HG03432 (cell line): ENCODE data around the gene MAP3K7.

Source experiments
- ATAC-seq: cut with Tn5 transposase; IDR thresholded peaks from one replicate; pipeline ENCODE4 v1.9.1; 2021; ENCODE audit warnings: mild to moderate bottlenecking, moderate library complexity; ENCODE audit not compliant: unreplicated experiment

The MAP3K7 gene

GRCh38 chr6:90485635-90486277 is 101.1 kb downstream of the MAP3K7 start:
- peak; percentile 58 for ATAC-seq

DNA sequence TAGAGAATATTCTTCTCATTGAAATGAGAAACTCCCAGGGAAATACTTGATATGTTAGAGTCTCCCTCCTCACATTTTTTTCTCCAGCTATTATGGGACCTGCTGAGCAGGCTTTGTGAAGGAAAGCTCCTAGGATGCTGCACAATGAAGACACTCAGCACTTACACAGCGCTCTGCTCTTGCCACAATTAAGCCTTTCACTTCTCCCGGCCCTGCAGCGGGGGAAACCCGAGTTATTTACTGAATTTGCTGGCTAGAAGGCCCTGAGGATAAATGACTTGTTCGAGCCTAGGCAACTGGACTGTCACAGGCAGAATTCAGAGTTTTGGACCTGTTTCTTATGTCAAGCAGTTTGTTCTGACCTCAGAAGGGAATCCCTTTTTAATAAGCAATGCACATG is 102.0 kb downstream of the MAP3K7 start:
- no peak for ATAC-seq

GRCh38 chr6:90484385-90484784 is 102.5 kb downstream of the MAP3K7 start:
- ATAC-seq: no peak

GRCh38 chr6:90483956-90484355 is 102.9 kb downstream of the MAP3K7 start:
- ATAC-seq: no peak

- ATAC-seq: no peak
These were observed 103.6 kb downstream of the MAP3K7 start for GRCh38 chr6:90483116-90483839.

- ATAC-seq: no peak
These were observed 106.2 kb downstream of the MAP3K7 start for GRCh38 chr6:90480666-90481065.

DNA sequence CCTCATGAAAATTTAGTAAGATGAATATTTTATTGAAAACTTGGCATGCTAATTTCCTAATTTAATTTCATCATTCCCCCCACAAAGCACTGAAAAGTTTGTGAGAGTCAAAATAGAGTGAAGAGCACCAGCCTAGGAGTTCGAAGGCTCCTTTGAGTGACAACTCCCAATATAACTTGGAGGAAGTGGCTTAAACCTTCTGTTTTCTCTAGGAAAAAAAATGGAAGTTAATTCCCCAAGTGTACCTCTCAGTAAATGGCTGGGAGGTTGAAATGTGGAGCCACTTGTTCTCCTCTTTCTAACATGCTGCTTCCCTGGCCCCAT is 107.3 kb downstream of the MAP3K7 start:
- no peak for ATAC-seq

DNA sequence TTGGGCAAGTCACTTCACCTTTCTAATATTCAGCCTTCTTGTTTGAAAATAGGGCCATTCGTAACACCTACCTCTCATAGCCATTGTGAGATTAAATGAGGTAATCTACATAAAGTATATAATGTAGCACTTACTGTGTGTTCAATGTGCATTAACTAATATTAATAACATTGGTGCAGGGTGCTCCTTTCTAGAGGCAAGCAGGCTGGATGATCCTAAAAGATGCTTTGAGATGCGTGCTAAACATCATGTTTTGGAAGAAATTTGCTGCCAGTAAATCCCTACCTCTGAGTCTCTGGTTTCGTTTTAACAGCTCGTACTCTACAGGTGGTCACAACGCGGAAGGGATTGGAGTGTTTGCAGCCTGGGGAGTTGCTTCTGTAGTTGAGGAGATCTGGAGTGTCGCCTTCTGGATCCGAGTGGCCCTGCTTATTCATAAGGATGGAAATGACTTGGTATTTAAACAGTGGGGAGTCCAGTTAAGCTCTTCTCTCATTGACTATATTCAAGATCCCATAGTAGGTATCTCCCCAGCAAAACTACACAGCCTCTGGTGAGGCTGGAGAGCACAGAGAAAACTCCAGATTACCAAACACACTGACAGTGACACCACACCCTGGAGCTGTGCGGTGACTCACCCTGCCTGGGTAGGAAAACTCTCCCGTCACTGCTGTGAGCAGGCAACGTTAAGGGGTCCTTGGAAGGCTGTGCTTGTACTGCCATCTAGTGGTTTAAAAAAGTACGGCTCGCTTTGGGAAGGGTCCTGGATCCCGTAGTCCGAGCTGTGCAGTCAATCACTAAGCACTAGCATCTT is 107.9 kb downstream of the MAP3K7 start:
- peak; percentile 89 for ATAC-seq

DNA sequence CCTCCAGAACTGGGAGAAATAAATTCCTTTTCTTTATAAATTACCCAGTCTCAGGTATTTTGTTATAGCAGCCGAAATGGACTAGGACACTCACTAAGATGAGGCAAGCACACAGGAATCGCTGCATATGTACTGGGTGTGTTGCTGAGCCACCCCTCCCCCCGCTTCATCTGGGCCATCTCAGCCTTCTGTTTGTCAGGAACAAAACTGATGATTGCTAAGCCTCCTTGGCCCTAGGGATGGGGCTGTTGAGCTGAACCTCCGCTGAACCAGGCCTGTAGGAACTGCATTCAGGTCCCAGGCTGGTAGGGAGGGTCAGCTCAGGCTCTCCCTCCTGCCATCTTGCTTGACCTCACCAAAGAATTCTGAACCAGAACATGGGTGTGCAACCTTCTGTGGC is 108.6 kb downstream of the MAP3K7 start:
- ATAC-seq: no peak

DNA sequence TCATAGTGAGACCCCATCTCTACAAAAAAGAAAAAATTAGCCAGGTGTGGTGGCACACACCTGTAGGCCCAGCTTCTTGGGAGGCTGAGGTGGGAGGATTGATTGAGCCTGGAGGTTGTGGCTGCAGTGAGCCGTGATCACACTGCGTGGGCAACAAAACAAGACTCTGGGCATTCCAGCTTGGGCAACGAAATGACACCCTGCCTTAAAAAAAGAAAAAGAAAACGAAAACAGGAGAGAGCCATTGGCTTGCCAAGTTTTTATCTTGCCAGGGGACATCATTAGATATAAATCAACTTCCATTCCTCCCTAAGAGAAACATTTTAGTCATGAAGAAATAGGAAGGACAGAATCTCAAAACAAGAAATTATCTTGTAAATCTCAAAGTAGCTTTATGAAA is 109.5 kb downstream of the MAP3K7 start:
- no peak for ATAC-seq

DNA sequence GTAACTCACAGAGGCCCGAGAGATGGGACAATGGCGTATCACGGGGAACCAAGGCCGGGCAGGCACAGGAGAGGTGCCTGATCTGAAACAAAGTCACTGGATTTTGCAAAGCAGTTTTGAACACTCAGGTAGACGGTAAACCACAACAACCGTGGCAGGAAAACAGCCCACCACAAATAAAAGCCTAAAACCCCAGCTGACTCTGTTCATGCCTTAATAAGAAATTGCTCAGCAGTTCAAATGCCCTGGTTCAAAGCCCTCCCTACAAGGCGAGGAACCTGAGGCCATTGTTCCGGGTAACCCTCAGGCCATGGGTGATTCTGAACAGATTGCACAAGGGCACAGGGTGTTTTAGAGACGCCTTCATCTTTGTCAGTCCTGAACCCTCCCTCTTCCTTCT is 114.2 kb downstream of the MAP3K7 start:
- ATAC-seq: no peak

DNA sequence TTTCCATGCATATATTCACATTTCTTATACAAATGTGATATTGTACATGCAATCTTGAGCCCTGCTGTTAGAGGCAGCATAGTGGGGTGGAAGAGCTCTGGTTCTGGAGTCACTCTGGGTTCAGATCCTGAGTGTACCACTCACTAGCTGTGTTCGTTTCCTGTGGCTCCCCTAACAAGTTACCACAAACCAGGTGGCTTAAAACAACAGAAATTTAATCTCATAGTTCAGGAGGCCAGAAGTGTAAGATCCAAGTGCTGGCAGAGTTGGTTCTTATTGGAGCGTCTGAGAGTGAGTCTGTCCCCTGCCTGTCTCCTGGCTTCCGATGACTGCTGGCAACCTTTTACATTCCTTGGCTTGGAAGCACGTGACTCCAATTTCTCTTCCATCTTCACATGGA is 115.6 kb downstream of the MAP3K7 start:
- no peak for ATAC-seq

DNA sequence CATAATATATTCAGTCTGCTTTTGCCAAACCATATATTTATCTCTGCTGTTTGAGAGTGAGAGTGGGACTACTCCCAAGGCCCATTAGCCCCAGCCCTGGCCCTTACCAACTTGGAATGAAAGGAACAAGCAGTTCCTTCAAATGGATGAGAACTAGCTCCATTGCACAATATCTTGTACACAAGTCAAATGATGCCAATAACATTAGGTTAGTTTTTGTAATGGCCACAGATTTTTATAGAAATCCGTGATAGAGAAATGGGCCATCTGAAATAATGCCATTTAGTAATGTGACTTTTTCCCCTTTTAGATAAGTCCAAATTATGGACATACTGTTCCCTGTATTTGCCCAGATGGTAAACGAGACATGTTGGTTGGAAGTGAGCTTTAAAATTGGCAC is 117.0 kb downstream of the MAP3K7 start:
- no peak for ATAC-seq

DNA sequence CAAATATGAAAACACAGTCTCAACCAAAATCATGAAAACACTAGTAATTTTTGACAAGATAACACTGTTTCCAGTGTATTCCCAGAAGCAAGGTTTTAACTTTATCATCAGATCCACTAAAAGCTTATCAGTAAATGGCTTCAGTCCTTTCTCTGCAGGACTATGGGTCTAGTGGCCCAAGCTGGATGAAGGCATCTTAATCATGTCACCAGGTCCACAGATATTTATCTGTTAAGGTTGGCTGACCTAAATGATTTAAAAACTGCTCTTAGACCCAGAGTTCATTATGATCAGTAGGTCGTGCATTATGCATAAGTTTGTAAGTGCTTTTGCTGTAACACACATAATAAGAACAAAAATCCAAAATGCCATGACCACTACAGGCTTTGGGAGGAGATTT is 118.0 kb downstream of the MAP3K7 start:
- ATAC-seq: no peak

- ATAC-seq: no peak
These were observed 118.8 kb downstream of the MAP3K7 start for GRCh38 chr6:90468080-90468479.

- no peak for ATAC-seq
These were observed 119.3 kb downstream of the MAP3K7 start for GRCh38 chr6:90467546-90467945.

- no peak for ATAC-seq
These were observed 120.5 kb downstream of the MAP3K7 start for GRCh38 chr6:90466154-90466940.

DNA sequence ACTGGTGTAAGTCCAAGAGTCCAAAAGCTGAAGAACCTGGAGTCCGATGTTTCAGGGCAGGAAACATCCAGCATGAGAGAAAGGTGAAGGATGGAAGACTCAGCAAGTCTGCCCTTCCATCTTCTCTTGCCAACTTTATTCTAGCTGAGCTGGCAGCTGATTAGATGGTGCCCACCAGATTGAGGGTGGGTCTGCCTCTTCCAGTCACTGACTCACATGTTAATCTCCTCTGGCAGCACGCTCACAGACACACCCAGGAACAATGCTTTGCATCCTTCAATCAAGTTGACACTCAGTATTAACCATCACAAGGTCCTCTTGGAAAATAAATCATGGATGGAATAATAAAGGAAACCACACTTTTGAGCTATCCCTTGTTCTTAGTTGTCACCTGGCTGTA is 121.2 kb downstream of the MAP3K7 start:
- ATAC-seq: no peak

GRCh38 chr6:90464507-90464906 is 122.4 kb downstream of the MAP3K7 start:
- ATAC-seq: no peak

- no peak for ATAC-seq
These were observed 123.0 kb downstream of the MAP3K7 start for GRCh38 chr6:90463874-90464273.
